ENCODE measurements around the gene NPIPB8.
"Not testable (repeated sequence)": the region's sequence is repeated elsewhere in the genome, so short reads cannot be mapped to it uniquely, and the experiment has no call there.

The NPIPB8 gene

DNA sequence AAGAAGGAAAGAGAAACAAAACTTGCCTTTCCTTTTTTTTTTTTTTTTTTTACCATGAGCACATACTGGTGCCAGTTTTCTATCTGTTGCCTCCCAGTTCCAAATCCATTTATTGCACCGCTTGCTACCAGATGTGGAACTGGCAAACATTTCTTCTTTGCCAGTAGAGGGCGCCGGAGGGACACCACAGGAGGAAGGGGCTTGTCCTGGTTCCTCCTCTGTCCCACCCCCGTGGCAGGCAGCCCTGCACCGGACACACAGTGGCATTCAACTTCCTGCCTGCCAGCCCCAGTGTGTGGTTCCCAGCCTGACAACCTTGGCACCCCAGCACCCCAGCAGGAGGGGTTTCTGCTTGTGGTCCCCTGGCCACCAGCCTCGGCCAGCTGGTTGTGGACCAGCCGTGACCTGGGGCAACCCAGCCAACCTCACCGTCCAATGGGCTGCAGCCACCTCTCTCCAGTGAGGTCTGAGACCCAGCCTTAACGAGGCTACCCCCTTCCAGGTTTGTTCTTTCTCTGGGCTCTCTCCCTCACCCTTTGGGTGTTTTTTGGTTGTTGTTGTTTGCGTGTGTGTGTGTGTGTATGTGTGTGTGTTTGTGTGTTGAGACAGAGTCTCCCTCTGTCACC is 50.6 kb downstream of the NPIPB8 start:
- not testable (repeated sequence) for H3K36me3 Mint-ChIP-seq, H3K9me3 Mint-ChIP-seq, H3K4me3 Mint-ChIP-seq, H3K27ac Mint-ChIP-seq, H3K27me3 Mint-ChIP-seq, H3K4me1 Mint-ChIP-seq

DNA sequence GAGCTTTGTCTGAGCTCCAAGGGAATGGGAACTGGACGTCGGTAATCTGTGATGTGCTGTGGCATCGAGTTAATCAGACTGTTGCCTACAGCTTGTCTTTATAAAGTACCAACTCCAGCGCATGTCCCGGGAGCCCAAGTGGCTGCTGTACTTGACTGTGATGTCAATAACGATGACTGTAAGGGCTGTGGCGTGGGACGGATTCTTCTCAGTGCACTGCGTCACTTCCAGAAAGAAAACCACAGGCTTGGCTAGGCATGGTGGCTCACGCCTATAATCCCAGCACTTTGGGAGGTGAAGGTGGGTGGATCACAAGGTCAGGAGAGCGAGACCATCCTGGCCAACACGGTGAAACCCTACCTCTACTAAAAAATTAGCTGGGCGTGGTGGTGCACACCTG is 51.6 kb downstream of the NPIPB8 start:
- not testable (repeated sequence) for H3K36me3 Mint-ChIP-seq, H3K9me3 Mint-ChIP-seq, H3K4me3 Mint-ChIP-seq, H3K27ac Mint-ChIP-seq, H3K27me3 Mint-ChIP-seq, H3K4me1 Mint-ChIP-seq

DNA sequence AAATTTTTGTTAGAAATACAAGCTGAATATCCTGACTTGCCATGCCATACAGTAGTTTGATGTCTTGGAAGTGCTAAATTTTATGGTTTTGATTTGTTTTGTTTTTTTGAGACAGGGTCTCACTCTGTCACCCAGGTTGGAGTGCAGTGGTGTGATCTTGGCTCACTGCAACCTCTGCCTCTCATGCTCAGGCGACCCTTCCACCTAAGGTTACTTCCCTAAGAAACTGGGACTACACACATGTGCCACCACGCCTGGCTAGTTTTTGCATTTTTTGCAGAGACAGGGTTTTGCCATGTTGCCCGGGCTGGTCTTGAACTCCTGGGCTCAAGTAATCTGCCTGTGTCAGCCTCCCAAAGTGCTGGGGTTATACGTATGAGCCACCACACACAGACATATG is 53.9 kb downstream of the NPIPB8 start:
- not testable (repeated sequence) for H3K36me3 Mint-ChIP-seq, H3K9me3 Mint-ChIP-seq, H3K27me3 Mint-ChIP-seq, H3K4me1 Mint-ChIP-seq, H3K27ac Mint-ChIP-seq, H3K4me3 Mint-ChIP-seq

DNA sequence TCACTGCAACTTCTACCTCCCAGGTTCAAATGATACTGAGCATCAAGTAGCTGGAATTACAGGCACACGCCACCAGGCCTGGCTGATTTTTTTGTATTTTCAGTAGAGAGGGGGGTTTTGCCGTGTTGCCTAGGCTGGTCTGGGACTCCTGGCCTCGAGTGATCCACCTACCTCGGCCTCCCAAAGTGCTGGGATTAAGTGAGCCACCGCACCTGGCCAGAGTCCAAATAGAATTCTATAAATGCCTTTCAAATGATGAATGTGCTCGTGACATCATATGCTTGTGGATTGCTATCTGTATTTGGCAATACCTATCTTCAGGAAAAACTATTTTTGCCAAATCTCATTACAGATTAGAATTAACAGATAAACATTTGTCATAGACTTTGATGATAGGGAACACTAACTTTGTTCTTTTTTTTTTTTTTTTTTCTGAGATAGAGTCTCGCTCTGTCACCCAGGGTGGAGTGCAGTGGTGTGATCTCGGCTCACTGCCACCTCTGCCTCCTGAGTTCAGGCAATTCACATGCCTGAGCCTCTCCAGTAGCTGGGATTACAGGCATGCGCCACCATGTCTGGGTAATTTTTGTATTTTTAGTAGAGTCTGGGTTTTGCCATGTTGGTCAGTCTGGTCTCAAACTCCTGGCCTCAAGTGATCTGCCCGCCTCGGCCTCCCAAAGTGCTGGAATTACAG is 55.5 kb downstream of the NPIPB8 start:
- not testable (repeated sequence) for H3K27ac Mint-ChIP-seq, H3K4me1 Mint-ChIP-seq, H3K4me3 Mint-ChIP-seq, H3K27me3 Mint-ChIP-seq, H3K9me3 Mint-ChIP-seq, H3K36me3 Mint-ChIP-seq

DNA sequence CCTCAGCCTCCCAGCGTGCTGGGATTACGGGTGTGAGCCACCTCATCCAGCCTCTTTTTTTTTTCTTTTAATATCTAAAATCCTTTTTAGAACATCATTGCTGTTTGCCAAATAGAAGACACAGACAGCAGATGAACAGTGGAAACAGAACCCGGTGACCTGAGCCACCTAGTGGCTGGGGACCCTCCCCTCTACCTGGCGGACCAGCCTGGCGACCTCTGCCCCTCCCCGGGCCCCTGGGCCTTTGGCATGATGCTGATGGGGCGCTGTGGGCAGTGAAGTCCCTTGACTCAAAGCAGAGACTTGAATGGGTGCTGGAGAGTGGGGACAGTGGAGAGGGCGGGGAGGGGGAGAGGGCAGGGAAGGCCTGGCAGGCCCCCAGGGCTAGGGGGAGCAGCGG is 61.9 kb downstream of the NPIPB8 start:
- H3K9me3 Mint-ChIP-seq, H3K36me3 Mint-ChIP-seq, H3K27me3 Mint-ChIP-seq, H3K27ac Mint-ChIP-seq, H3K4me3 Mint-ChIP-seq, H3K4me1 Mint-ChIP-seq: not testable (repeated sequence)

DNA sequence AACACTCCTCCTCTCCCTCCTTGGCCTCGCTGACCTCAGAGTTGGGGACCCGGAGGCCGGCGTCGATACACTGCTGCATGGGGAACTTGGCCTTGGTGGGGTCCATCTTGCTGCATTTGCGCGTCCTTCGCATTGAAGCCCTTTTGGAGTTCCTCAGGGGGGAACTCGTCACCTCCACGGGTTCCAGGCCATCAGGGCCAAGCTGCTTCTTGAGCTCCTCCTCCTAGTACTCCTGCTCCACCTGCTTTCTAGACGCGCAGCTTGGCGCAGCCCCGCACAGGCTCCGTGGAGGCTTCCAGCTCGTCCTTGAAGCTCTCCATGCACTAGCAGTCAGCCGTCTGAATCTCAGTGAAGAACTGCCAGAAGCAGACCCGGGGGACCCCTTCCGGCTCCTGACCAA is 62.5 kb downstream of the NPIPB8 start:
- not testable (repeated sequence) for H3K27ac Mint-ChIP-seq, H3K9me3 Mint-ChIP-seq, H3K36me3 Mint-ChIP-seq, H3K27me3 Mint-ChIP-seq, H3K4me1 Mint-ChIP-seq, H3K4me3 Mint-ChIP-seq

DNA sequence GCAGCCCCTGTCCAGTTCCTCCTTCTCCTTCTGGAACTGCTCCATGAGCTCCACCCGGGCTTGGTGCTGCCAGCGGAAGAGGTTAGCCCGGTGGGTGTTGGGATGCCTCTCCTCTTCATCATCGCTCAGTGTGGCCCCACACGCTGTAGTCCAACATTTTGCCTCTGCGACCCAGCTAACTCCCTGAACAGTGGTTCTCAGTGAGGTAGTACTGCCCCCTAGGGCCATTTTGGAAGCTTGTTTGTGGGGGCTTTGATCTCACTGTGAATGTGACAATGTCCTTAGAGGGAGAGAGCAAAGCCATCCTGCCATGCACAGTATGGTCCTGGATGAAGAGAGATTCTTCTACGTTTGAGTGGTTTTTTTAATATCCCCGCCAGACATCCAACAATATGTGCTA is 63.5 kb downstream of the NPIPB8 start:
- not testable (repeated sequence) for H3K27ac Mint-ChIP-seq, H3K36me3 Mint-ChIP-seq, H3K9me3 Mint-ChIP-seq, H3K4me3 Mint-ChIP-seq, H3K4me1 Mint-ChIP-seq, H3K27me3 Mint-ChIP-seq

DNA sequence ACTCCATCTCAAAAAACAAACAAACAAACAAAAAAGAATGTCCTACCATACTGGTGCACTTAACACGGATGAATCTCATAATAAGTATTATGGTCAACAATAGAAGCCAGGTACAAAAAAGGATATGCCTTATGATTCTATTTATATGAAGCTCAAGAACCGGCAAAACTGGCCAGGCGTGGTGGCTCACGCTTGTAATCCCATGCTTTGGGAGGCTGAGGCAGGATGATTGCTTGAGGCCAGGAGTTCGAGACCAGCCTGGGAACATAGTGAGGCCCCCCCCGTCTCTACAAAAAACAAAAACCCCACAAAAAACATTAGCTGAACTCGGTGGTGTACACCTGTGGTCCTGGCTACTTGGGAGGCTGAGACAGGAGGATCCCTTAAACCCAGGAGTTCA is 66.4 kb downstream of the NPIPB8 start:
- not testable (repeated sequence) for H3K9me3 Mint-ChIP-seq, H3K36me3 Mint-ChIP-seq, H3K27me3 Mint-ChIP-seq, H3K4me3 Mint-ChIP-seq, H3K27ac Mint-ChIP-seq, H3K4me1 Mint-ChIP-seq
